ENCODE results near the gene KRTCAP2.

- TF ChIP-seq, protein P1, sequence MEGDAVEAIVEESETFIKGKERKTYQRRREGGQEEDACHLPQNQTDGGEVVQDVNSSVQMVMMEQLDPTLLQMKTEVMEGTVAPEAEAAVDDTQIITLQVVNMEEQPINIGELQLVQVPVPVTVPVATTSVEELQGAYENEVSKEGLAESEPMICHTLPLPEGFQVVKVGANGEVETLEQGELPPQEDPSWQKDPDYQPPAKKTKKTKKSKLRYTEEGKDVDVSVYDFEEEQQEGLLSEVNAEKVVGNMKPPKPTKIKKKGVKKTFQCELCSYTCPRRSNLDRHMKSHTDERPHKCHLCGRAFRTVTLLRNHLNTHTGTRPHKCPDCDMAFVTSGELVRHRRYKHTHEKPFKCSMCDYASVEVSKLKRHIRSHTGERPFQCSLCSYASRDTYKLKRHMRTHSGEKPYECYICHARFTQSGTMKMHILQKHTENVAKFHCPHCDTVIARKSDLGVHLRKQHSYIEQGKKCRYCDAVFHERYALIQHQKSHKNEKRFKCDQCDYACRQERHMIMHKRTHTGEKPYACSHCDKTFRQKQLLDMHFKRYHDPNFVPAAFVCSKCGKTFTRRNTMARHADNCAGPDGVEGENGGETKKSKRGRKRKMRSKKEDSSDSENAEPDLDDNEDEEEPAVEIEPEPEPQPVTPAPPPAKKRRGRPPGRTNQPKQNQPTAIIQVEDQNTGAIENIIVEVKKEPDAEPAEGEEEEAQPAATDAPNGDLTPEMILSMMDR (IDR thresholded peaks at IDR 0.05 in 2 of 3, conservative IDR thresholded peaks at IDR 0.05 in 1 of 3; ENCODE audit: control insufficient read depth in 2 of 3, extremely low read depth in 1 of 3, insufficient read depth in 1 of 3, low read depth in 3 of 3, low read length in 3 of 3): no peak
- TF ChIP-seq, protein P2, sequence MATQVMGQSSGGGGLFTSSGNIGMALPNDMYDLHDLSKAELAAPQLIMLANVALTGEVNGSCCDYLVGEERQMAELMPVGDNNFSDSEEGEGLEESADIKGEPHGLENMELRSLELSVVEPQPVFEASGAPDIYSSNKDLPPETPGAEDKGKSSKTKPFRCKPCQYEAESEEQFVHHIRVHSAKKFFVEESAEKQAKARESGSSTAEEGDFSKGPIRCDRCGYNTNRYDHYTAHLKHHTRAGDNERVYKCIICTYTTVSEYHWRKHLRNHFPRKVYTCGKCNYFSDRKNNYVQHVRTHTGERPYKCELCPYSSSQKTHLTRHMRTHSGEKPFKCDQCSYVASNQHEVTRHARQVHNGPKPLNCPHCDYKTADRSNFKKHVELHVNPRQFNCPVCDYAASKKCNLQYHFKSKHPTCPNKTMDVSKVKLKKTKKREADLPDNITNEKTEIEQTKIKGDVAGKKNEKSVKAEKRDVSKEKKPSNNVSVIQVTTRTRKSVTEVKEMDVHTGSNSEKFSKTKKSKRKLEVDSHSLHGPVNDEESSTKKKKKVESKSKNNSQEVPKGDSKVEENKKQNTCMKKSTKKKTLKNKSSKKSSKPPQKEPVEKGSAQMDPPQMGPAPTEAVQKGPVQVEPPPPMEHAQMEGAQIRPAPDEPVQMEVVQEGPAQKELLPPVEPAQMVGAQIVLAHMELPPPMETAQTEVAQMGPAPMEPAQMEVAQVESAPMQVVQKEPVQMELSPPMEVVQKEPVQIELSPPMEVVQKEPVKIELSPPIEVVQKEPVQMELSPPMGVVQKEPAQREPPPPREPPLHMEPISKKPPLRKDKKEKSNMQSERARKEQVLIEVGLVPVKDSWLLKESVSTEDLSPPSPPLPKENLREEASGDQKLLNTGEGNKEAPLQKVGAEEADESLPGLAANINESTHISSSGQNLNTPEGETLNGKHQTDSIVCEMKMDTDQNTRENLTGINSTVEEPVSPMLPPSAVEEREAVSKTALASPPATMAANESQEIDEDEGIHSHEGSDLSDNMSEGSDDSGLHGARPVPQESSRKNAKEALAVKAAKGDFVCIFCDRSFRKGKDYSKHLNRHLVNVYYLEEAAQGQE (IDR thresholded peaks at IDR 0.05; ENCODE audit: low read depth, low read length): no peak
- TF ChIP-seq CREM (IDR thresholded peaks at IDR 0.05; ENCODE audit: low read depth): no peak
- TF ChIP-seq EZH2 (IDR thresholded peaks at IDR 0.05; ENCODE audit: borderline replicate concordance, control insufficient read depth, low read depth, low read length): no peak
- TF ChIP-seq TARDBP (IDR thresholded peaks at IDR 0.05; ENCODE audit: borderline replicate concordance): no peak
Measured at GRCh38 chr1:155200920-155201319, 27.8 kb upstream of the KRTCAP2 start.

All from GM12878 (cell line).